ENCODE data around the gene ADGRG3.

ADGRG3 gene

DNA sequence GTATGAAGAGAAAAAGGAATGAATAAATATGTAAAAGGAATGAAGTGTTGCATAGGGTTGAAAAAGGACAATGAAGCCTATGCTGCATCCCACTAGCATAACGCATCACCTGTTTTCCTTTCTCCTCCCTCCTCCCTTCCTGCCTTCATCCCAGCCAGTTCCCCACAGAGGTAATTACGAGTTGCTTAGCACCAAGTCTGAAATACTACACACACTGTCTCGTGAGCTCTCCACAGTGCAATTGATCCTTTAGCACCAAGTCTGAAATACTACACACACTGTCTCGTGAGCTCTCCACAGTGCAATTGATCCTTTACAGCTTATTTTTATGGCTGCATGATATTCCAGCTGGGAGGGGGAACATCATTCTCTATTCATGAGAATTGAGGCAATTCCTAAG is 25.4 kb downstream of the ADGRG3 start:
- Mint-ChIP-seq H3K4me3 (no peak overlapping the region), H3K9me3 (no peaks in the 10 kb centered on the region), H3K36me3 (ENCODE audit: low read depth) (no peaks in the 10 kb centered on the region), H3K27me3 (ENCODE audit: low read depth) (peaks cover 3% of the 10 kb centered on the region), H3K27ac (peak overlapping the region in 1 of 3 experiments; percentile 52), H3K4me1 (peaks cover 6% of the 10 kb centered on the region)
- TF ChIP-seq CTCF (IDR thresholded peaks at IDR 0.05; ENCODE audit: unreplicated experiment in 3 of 3), result no peak

GRCh38 chr16:57694231-57694724 is 26.2 kb downstream of the ADGRG3 start:
- TF ChIP-seq CTCF (IDR thresholded peaks at IDR 0.05; ENCODE audit: unreplicated experiment in 3 of 3), result no peak
- H3K27me3 Mint-ChIP-seq (ENCODE audit: low read depth), result peaks cover 3% of the 10 kb centered on the region
- no peaks in the 10 kb centered on the region for H3K36me3 Mint-ChIP-seq (ENCODE audit: low read depth)
- H3K4me3 Mint-ChIP-seq, result peak overlapping the region in 2 of 3 experiments; percentile 82
- no peaks in the 10 kb centered on the region for H3K9me3 Mint-ChIP-seq
- peaks cover 3% of the 10 kb centered on the region for H3K4me1 Mint-ChIP-seq
- peak overlapping the region in 2 of 3 experiments; percentile 41 to 52 for H3K27ac Mint-ChIP-seq

GRCh38 chr16:57694725-57695679 is 26.9 kb downstream of the ADGRG3 start, which contains the start of gene DRC7:
DRC7 (plus strand) TSS chr16:57694806; CDS start chr16:57697950, 3,144 bp downstream.
- peak within 1 kb of the TSS; percentile 79 to 82 (median 82) for H3K4me3 Mint-ChIP-seq
- no peak for TF ChIP-seq CTCF (IDR thresholded peaks at IDR 0.05; ENCODE audit: unreplicated experiment in 3 of 3)

GRCh38 chr16:57695680-57696069 is 27.6 kb downstream of the ADGRG3 start:
- no peaks in the 10 kb centered on the region for H3K36me3 Mint-ChIP-seq (ENCODE audit: low read depth)
- no peak overlapping the region for H3K4me3 Mint-ChIP-seq
- no peaks in the 10 kb centered on the region for H3K9me3 Mint-ChIP-seq
- peaks cover 3% of the 10 kb centered on the region for H3K27me3 Mint-ChIP-seq (ENCODE audit: low read depth)
- H3K4me1 Mint-ChIP-seq, result peaks cover under 1% of the 10 kb centered on the region
- no peak for TF ChIP-seq CTCF (IDR thresholded peaks at IDR 0.05; ENCODE audit: unreplicated experiment in 3 of 3)
- no peak overlapping the region for H3K27ac Mint-ChIP-seq

More at GRCh38 chr16:57694725-57695679, 26.9 kb downstream of the ADGRG3 start, which contains the start of gene DRC7:
- Mint-ChIP-seq H3K27ac (peak within 1 kb of the TSS in 2 of 3 experiments; percentile 41 to 52), H3K36me3 (ENCODE audit: low read depth) (no peaks in the 10 kb centered on the region), H3K9me3 (no peaks in the 10 kb centered on the region), H3K27me3 (ENCODE audit: low read depth) (peaks cover 3% of the 10 kb centered on the region), H3K4me1 (no peaks in the 10 kb centered on the region)

DNA sequence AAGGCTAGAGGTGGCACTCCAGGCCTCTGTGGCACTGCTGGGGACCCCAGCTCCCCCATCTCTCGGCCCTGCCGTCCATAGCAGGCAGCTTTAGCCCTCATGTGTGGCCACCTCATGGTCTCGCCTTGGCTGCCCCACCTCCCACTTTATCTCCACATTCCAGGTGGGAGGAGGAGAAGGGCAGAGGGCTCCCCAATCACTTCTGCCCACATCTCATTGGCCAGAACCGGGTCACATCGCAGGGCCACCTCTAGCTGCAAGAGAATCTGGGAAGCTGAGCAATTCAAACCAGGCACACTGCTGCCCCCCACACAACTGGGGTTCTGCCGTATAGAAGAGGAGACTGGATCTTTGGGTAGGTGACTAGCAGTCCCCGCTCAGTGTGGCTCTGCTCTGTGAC is 28.1 kb downstream of the ADGRG3 start:
- no peak for TF ChIP-seq CTCF (IDR thresholded peaks at IDR 0.05; ENCODE audit: unreplicated experiment in 3 of 3)
- Mint-ChIP-seq H3K4me3 (no peak overlapping the region), H3K4me1 (peaks cover 7% of the 10 kb centered on the region), H3K27ac (no peak overlapping the region), H3K27me3 (ENCODE audit: low read depth) (peaks cover 3% of the 10 kb centered on the region), H3K36me3 (ENCODE audit: low read depth) (no peaks in the 10 kb centered on the region), H3K9me3 (no peaks in the 10 kb centered on the region)
